Mucosa of descending colon (tissue), 3 donors: Measurements from ENCODE around the gene JADE1. TPM values are rescaled to one million over a fixed set of nuclear protein-coding genes. Genes with fewer than 3 reads are reported as not detected.

Source experiments
- ATAC-seq: fragments of 200-7000 bp; cut with Tn5 transposase; one replicate; pipeline ENCODE4 v1.9.1; 2020; ENCODE audit warnings: mild to moderate bottlenecking, moderate library complexity
- DNase-seq, 3 donors: peaks; one replicate each; pipeline ENCODE4 v3.0.0-alpha.2; 2020
- H3K36me3 ChIP-seq: fragments of 200-600 bp; one replicate; pipeline ENCODE4 v1.8.0; 2021; ENCODE audit warnings: low read depth, mild to moderate bottlenecking
- H3K4me1 ChIP-seq: fragments of 200-600 bp; one replicate; pipeline ENCODE4 v1.8.0; 2021; ENCODE audit warnings: low read depth, mild to moderate bottlenecking
- H3K4me3 ChIP-seq: fragments of 200-600 bp; one replicate; pipeline ENCODE4 v1.8.0; 2021; ENCODE audit warnings: mild to moderate bottlenecking
- H3K9me3 ChIP-seq: fragments of 200-600 bp; one replicate; pipeline ENCODE4 v1.8.0; 2021; ENCODE audit warnings: mild to moderate bottlenecking
- intact Hi-C, 2 donors: fragments of 100-400 bp; cut with DNase I in 1 of 2; cut with micrococcal nuclease in 1 of 2; formaldehyde crosslinking; loops; one replicate each; pipeline versions ENCODE4 v1.11.0 to v1.11.1; 2022; cut with DNase I, micrococcal nuclease
- total RNA-seq, 3 donors: library from RNA; stranded (reverse); fragmentation: NEBNext Ultra II Directional in 2 of 3; extraction: Animal tissue kit (Norgen Biotek cat#: 25700) in 2 of 3; gene quantifications; one replicate each; pipeline versions ENCODE4 v1.2.1 to v1.2.4, GENCODE V29; 2021 to 2023
- TF ChIP-seq, protein P1 (sequence below): fragments of 200-600 bp; IDR thresholded peaks from one replicate; pipeline ENCODE4 v1.8.0; 2022; ENCODE audit warnings: antibody characterized with exemption, mild to moderate bottlenecking
- donor health status: DM: no; HTN: no; CAD: no; lungs with moderate emphysema.
- donor health status: DM: no; HTN: no; CAD: no.
- donor health status: DM: no; HTN: yes; CAD: no.

Gene JADE1
- total RNA-seq, 3 donors from 2014 or later = 8.5 to 30.9 (median 10.8) TPM

DNA sequence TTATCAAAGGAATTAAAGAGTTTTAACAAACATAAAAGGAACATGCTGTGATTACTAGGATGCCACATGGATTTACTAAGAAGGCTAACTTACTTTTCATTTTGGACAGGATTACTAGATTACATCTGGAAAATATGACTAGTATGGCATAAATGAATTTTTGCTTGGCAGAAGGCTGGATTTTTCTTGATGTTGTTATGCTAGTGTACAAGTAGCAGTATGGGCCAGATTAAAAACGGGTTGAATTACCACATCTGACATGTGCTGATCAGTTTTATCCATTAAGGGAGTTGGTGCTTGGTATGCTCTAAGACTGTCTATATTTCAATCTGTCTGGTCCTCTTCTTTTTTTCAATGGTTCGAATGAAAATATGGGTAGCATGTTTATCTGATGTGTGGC lies 70.5 kb downstream of the JADE1 start:
- ATAC-seq = no peak
- TF ChIP-seq, protein P1, sequence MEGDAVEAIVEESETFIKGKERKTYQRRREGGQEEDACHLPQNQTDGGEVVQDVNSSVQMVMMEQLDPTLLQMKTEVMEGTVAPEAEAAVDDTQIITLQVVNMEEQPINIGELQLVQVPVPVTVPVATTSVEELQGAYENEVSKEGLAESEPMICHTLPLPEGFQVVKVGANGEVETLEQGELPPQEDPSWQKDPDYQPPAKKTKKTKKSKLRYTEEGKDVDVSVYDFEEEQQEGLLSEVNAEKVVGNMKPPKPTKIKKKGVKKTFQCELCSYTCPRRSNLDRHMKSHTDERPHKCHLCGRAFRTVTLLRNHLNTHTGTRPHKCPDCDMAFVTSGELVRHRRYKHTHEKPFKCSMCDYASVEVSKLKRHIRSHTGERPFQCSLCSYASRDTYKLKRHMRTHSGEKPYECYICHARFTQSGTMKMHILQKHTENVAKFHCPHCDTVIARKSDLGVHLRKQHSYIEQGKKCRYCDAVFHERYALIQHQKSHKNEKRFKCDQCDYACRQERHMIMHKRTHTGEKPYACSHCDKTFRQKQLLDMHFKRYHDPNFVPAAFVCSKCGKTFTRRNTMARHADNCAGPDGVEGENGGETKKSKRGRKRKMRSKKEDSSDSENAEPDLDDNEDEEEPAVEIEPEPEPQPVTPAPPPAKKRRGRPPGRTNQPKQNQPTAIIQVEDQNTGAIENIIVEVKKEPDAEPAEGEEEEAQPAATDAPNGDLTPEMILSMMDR = no peak

DNA sequence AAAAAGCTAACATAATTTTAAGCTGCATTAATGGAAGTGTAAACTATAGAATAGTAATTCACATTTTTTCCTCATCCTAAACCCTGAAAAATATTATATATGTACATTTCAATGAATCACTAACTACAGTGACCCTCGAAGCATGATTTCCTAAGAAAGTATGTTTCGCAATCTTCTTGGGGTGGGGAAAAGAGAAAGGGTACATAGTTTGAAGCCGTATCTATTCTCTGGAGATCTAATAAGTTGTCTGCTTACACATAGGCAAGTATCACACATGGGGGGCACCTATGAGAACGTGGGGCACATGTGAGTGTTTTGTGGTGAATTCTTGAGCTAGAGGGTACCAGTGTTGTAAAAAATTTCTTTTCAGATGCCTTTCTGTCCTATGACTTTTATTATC lies 71.2 kb downstream of the JADE1 start:
- ATAC-seq (no peak), DNase-seq (no peak)
- H3K4me1 ChIP-seq = no peaks in the 10 kb centered on the region
- TF ChIP-seq, protein P1 = no peak
- H3K9me3 ChIP-seq = no peaks in the 10 kb centered on the region
- H3K36me3 ChIP-seq = no peaks in the 10 kb centered on the region
- intact Hi-C loops = no loop called here
- no peak overlapping the region for H3K4me3 ChIP-seq

More for the DNA sequence above, 70.5 kb downstream of the JADE1 start:
- Histone ChIP-seq H3K4me3 (no peak overlapping the region), H3K36me3 (no peaks in the 10 kb centered on the region), H3K9me3 (no peaks in the 10 kb centered on the region), H3K4me1 (no peaks in the 10 kb centered on the region)
- intact Hi-C loops = no loop called here
- no peak for DNase-seq

DNA sequence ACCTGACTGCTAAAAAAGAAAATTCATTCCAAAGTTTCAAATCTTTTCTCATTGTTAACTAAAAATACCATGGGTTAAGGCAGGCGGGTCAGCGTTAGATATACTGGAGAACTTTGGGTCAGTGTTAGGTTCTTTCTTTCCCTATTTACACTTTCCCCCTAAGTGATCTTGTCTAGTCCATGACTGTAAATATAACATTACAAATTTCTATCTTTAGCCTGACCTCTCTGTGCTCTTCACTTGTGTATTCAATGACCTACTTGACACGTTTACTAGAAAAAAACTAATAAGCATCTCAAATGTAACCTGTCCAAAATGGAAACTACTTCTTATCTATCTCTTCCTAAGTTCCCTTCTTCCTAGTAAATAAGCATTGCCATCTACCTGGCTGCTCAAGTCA lies 95.3 kb downstream of the JADE1 start:
- no peak for DNase-seq
- TF ChIP-seq, protein P1 = no peak

DNA sequence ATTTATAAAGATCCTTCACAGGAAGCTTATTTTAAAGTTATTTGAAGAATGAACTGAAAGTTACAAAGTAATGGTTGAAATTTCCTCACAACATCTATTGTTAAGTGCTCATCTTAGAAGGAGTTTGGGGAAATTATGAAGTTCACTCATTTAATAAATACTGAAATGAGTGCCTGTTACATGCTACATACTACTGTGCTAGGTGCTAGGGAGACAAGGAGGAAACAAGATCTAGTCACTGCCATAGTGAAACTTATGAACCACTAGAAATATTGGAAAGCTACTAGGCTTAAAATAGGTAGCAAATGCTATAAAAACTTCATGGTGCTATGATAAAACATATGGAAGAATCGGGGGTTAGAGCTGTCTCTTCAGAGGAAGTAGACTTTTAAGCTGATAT lies 97.1 kb downstream of the JADE1 start:
- no peaks in the 10 kb centered on the region for H3K9me3 ChIP-seq
- H3K4me3 ChIP-seq = no peak overlapping the region
- TF ChIP-seq, protein P1 = no peak
- no peaks in the 10 kb centered on the region for H3K36me3 ChIP-seq
- DNase-seq (no peak), ATAC-seq (no peak)
- intact Hi-C loops = no loop called here
- no peaks in the 10 kb centered on the region for H3K4me1 ChIP-seq

More for the DNA sequence above, 95.3 kb downstream of the JADE1 start:
- intact Hi-C loops = no loop called here
- H3K4me3 ChIP-seq = no peak overlapping the region
- H3K4me1 ChIP-seq = no peaks in the 10 kb centered on the region
- no peaks in the 10 kb centered on the region for H3K36me3 ChIP-seq
- no peaks in the 10 kb centered on the region for H3K9me3 ChIP-seq
- no peak for ATAC-seq

DNA sequence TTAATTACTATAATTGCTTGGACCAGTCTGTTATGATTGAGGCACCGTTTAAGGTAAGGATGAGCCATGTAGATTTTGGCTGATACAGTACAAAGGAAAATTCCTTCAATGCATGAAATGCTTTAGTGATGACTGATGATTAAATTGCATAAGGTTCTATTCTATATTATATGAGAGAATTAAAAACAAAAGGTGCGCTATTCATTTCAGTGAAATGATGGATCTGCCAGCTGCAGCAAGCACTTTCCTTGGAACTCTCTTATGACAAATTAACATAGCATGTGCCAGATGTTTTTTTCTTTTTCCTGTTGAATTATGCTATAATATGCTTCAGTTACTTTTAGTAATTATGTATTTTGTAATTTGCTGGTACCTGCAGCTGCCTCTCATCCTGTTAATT lies 98.5 kb downstream of the JADE1 start:
- H3K9me3 ChIP-seq = no peaks in the 10 kb centered on the region
- H3K4me3 ChIP-seq = no peak overlapping the region
- TF ChIP-seq, protein P1 = no peak
- intact Hi-C loops = no loop called here
- DNase-seq = no peak
- no peak for ATAC-seq
- H3K4me1 ChIP-seq = no peaks in the 10 kb centered on the region
- no peaks in the 10 kb centered on the region for H3K36me3 ChIP-seq

DNA sequence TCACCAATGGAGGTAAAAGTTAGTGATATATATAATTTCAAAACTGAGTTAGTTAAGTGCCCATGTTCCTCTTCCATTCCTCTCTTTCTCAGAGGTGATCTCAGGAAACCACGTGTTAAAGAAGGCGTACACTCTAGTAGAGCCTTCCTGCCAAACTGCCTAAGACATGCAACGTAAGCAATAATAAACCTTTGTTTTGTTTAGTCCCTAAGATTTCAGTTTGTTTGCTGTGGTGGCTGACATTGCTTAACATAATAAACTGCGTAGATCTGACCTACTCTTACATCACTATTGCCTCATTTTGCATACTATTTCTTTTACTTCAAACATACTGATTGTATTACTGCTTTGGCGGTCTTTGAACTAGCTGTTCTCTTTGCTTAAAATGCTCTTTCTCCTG lies 99.2 kb downstream of the JADE1 start:
- TF ChIP-seq, protein P1 = no peak
- DNase-seq (no peak), ATAC-seq (no peak)
- H3K4me3 ChIP-seq = no peak overlapping the region
- no peaks in the 10 kb centered on the region for H3K4me1 ChIP-seq
- H3K36me3 ChIP-seq = no peaks in the 10 kb centered on the region
- H3K9me3 ChIP-seq = no peaks in the 10 kb centered on the region
- intact Hi-C loops = no loop called here
